NCI-H345 (cell line): ENCODE results near the gene DUOX1.

Source experiments
- DNase-seq: peaks from one replicate; lab custom pipeline; 2025; lab: John Stamatoyannopoulos, UW

The DUOX1 gene

DNA sequence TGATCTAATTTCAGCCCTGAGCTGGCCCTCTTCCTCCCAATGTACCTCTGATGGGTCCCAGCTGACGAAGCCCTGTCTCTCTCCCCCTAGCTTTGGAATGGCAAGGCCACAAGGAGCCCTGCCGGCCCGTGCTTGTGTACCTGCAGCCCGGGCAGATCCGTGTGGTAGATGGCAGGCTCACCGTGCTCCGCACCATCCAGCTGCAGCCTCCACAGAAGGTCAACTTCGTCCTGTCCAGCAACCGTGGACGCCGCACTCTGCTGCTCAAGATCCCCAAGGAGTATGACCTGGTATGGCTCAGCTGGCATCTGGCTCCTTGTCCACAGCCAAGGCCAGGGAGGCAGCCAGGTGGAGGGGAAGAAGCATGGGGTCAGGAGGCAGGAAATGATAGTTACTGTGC, 14.2 kb downstream of the DUOX1 start:
- DNase-seq = no peak

DNA sequence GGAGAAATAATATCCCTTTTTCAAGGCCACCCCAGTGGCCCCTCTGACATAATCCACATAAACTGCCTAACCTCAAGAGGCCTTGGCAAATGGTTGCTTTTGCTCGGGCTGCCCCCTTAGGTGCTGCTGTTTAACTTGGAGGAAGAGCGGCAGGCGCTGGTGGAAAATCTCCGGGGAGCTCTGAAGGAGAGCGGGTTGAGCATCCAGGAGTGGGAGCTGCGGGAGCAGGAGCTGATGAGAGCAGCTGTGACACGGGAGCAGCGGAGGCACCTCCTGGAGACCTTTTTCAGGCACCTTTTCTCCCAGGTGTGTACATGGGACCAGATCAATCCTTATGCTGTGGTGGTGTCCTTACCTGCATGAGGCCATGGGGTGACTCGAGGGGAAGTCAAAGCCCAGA, 15.0 kb downstream of the DUOX1 start:
- no peak for DNase-seq

DNA sequence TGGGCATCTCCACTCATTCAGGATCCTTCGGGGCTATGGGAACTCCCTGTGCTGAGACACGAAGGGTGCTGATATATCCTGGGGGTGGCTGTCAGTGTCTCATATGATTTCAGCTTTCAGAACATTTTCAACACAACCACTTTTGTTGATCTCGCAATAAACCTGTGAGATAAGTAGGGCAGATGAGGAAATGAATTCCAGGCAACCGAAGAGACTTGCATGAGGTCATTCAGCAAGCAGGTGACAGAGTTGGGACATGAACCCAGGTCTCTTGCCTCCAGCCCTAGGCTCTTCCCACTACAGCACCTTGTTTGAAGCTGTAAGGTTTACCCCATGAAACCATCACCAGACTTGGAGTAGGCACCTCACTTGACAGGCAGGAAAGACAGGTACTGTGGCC, 16.6 kb downstream of the DUOX1 start:
- no peak for DNase-seq

DNA sequence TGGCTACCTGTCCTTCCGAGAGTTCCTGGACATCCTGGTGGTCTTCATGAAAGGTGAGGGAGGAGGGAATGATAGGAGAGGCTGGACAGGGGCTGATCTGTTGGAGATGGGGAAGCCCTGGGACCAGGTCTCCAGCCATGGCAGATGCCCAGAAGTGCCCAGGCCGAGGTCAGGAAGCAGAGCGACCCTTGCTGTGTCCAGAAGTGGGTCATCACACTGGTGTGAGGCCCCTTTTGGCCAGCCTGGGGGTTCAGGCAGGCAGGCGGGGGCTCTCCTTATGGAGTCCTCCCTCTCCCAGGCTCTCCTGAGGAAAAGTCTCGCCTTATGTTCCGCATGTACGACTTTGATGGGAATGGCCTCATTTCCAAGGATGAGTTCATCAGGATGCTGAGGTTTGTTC, 17.8 kb downstream of the DUOX1 start:
- no peak for DNase-seq

DNA sequence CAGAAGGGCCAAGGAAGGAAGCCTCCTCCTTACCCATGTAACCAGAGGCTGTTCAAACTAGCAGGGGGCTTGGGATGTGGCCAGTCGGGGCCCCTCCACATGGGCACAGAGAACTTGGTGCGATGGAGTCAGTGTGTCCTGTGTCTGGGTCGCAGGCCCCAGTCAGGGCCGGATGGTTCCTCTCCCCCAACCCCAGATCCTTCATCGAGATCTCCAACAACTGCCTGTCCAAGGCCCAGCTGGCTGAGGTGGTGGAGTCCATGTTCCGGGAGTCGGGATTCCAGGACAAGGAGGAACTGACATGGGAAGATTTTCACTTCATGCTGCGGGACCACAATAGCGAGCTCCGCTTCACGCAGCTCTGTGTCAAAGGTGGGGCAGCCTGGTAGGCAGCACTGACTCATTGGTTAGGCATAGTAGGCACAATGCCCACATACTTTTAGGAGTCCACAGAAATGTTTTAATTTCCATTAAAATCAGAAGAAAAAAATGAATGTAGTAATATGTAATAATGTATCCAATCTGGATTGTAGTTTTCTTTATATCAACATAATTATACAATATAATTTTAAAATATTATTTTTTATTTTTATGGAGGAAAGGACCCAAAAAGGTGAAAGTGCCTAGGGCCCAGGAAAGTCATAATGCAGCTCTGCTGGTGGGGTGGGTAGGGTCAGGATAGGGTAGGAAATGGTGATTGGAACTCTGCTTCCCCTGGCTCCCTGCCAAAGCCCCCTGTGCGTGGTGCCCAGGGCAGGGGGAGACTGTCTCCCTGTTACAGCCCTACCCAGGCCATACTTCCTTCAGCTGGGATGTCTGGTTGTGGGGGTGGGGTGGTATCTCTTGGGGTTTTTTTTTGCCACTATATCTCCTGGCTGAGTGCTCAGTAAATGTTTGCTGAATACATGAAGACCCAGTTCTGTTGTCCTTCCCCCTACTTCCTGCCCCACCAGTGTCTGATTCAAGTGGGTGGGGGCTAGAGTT, 18.6 kb downstream of the DUOX1 start:
- DNase-seq = no peak

DNA sequence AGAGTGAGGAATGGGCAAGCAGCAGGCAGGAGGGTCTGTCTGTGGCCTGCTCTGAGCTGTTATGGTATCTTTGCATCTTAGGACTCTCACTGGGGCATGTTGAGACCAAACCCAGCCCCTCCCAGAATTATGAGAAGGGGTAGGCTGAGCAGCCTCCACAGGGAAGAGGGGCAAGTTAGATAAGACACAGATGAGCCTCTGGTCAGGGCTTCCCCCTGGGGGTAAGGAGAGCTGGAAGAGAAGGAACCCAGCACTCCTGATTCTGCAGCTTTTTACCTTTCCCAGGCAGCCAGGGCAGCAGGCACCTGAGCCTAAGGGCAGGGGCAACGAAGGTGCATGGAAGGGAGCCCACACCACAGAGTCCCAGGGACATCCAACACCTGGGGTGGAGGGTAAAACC, 19.3 kb downstream of the DUOX1 start:
- DNase-seq = no peak

DNA sequence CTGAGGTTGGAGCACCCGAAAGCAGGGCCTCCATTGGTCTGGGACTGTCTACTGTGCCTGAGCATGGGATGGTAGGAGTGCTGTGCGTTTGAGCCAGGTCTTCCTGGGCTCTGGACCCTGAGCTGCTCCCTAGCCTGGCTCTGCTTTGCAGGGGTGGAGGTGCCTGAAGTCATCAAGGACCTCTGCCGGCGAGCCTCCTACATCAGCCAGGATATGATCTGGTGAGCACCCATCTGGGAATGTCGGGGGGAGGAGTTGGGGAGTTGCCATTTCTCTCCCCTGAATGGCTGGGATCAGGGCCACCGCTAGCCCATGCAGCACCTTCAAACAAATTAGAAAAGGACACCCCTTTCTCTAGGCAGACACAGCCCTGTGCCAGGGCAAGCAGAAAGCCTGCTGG, 20.7 kb downstream of the DUOX1 start:
- no peak for DNase-seq

DNA sequence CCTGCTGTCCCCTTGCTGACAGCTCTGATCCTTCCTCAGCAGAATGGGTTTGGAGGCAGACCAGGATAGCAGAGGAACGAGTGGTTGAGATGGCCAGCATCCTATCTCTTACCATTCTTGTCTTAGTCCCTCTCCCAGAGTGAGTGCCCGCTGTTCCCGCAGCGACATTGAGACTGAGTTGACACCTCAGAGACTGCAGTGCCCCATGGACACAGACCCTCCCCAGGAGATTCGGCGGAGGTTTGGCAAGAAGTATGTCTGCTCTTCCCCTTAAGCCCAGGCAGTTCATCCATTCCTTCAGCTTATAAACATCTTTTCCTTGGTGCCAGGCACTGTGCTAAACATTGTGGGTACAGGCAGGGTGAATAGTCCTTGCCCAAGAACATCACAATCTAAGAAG, 21.2 kb downstream of the DUOX1 start:
- DNase-seq = no peak

DNA sequence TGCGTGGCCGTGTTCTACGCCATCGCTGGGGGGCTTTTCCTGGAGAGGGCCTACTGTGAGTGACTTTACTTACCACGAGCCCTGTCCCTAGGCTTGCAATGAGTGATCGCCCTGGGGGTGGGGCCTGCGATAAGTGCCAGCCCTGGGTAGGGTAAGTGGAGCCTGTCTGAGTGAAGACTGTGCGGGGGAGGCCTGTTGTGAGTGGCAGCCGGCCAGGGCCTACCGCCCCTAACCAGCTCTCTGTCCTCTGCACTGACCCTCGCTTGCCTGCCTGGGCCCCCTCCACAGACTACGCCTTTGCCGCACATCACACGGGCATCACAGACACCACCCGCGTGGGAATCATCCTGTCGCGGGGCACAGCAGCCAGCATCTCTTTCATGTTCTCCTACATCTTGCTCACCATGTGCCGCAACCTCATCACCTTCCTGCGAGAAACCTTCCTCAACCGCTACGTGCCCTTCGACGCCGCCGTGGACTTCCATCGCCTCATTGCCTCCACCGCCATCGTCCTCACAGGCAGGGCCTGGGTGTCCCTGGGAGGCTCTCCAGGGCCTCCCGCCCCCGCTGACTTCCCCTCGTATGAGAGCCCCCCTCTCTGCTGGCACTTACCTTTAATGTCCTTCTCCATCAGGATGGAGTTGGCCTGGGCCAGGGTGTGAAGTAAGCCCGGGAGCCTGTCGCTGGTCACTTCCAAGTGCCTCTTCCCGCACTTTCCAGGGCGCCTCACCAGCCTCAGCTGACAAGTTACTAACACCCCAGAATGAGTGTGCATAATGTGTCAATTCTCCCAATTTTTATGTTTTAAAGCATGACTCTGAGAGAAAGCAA, 22.4 kb downstream of the DUOX1 start:
- no peak for DNase-seq

DNA sequence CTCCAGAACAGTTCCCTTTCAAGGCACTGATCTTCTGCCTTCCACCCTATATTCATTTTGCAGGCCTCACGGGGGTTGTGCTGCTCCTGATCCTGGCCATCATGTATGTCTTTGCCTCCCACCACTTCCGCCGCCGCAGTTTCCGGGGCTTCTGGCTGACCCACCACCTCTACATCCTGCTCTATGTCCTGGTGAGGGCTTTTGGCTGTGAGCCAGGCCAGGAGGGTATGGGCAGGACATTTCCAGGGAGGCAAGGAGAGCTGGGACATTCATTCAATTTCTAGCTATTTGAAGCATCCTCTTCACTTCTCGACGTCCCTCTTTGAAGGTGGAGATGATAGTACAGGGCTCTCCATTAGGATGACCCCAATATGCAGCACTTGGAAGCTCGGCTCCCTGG, 25.9 kb downstream of the DUOX1 start:
- DNase-seq = no peak

DNA sequence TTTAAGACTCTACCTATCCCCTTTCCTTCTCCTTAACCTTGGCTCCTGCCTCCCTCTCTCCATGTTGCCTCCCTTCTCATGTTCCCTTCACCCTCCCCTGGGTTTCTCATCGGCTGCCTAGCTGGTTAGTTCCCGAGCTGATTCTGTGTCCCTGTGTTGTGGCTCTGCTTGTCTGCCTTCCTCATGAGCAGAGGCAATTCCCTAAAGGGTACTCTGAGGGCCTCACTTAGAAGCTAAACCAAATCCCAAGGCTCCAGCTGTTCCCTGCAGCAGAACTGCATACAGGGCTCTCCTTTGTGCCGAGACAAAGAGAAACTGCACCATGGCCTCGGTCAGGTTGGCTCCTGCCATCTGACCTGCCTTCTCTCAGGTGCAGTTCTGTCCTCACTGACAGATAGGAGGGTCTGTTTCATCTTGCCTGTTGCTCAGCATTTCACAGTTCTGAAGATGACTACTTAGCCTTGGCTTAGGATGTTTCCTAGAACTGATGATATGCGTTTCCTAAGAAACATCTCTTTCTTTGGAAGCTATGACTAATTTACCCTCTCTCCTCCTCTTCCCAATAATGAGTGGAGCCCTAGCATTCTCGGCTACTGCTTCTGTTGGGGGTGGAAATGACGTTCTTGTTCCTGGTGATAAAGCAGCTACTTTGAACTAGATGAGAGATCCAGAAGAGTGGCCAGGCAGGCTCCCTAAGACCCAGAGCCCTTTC, 27.1 kb downstream of the DUOX1 start:
- no peak for DNase-seq

DNA sequence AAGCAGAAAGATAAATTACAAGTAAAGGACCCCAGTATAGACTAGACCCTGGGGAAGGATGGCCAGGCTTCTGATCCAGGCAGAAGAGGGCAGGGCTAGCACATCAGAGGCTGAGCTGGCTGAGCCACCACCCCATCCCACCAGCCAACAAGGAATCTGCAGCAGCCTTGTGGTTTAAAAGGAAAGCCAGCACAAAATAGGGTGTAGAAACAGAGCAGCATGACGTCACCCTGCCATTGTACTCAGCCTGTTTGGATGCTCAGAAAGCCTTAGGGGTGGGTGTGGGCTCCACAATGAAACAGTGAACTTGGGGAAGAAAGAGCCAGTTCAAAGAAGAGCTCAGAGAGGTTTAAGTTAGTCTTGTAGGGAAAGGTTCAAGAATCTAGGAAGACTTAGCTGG, 28.2 kb downstream of the DUOX1 start:
- DNase-seq = no peak

DNA sequence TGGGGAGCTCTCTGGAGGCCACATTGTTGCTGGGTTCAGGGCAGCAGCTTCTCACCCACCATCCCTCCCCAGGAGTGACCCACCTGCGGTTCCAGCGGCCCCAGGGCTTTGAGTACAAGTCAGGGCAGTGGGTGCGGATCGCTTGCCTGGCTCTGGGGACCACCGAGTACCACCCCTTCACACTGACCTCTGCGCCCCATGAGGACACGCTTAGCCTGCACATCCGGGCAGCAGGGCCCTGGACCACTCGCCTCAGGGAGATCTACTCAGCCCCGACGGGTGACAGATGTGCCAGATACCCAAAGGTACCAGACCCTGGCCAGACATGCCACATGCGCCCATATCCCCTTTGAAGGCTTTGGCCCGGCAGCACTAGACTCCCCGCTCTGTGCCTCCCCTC, 31.9 kb downstream of the DUOX1 start:
- DNase-seq = no peak

DNA sequence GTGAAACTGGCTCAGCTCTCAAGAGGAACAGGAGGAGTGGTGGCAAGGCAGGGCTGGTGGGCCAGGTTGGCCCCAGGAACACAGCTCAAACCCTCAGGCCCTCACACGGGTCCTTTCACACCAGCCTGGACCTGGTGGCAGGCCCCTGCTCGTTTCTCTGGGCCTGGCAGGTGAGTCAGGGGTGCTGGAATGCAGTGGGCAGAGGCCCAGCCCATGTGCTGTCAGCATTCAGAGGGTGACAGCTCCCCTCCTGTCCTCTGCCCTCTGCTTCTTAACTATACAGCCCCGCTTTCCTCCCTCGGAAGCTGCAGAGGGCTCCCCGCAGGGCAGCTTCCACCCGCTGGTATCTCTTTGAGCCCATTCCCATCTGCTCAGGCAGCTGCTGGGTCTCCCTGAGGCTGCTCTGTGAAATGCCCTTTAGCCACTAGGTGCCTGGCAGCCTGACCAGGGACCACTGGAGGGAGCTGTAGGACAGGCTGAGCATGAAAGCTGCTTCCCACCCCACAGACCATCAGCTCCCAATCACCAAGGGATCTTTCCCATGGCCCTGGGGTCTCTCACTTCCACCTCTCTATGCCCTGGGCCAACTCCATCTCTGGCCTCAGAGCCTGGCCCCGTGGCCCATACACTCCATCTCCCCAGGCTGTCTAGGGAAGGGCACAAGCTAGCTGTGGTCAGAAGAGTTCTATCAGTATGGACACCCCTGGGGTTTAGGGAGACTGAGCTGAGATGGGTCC, 33.1 kb downstream of the DUOX1 start:
- DNase-seq = peak; percentile 59

DNA sequence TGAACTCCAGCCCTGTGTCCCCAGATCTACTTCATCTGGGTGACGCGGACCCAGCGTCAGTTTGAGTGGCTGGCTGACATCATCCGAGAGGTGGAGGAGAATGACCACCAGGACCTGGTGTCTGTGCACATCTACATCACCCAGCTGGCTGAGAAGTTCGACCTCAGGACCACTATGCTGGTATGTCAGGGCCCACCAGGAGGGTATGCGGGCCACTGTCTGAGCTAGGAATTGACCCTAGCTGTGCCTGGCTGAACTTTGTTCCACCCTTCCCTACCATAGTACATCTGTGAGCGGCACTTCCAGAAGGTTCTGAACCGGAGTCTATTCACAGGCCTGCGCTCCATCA, 33.7 kb downstream of the DUOX1 start:
- no peak for DNase-seq

DNA sequence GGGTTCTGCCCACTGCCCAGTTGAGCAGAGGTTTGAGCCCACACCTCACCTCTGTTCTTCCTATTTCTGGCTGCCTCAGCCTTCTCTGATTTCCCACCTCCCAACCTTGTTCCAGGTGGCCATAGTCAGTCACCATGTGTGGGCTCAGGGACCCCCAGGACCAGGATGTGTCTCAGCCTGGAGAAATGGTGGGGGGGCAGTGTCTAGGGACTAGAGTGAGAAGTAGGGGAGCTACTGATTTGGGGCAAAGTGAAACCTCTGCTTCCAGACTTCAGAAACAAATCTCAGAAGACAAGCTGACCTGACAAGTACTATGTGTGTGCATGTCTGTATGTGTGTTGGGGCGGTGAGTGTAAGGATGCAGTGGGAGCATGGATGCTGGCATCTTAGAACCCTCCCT, 35.1 kb downstream of the DUOX1 start:
- DNase-seq = no peak

DNA sequence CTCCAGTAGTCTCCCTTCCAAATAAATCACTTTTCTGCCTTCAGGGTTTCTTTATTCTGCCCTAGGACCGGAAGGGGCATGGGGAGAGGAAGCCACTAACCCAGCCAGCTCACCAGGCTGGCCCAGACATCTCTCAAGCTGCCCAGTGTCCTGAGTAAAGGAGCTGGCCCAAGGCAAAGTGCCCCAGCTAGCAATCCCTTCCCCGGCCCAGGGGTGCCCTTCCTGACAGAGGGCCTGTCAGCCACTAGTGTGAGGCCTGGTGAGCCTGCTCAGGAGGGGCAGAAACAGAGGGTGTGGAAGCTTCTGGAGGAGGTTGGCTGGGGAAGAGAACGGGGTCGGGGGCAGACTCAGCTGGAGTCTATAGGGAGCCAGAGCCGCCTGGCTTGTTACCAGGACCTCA, 35.7 kb downstream of the DUOX1 start:
- no peak for DNase-seq

DNA sequence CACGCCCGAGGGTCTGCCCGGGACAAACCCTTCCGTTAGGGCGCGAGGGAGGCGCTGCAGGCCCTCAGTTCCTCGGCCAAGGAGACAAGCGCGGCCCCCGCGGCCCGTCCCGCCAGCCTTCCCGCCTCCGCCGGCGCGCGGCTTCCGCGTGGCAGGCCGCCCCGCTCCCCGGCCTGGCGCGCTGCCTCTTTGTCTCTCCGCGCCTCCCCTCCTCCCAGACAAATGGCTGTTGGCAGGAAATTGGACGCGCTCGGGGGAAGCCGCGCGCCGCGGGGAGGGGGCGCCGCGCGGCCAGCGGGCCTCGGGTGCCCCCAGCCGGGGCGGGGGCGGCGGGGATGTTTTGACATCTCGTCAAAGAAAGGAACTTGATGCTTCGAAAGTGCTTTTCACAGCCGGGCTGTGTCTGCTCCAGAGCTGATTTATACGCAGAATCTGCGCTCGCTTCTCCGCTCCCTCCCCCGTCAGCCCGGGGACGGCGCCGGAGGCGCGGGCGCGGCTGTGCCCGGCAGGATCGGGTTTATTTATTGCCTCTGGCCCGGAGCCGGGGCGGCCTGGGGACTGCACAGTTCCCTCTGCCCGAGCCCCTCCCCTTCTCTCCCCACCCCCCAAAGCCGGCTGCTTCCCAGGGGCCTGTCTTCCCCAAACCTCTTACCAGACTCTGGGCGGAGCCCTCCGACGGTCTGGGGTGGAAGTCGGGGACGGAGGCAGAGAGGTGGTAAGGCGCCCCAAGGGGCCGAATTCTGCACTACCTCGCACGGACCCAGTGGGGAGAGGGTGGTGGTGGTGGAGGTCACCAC, 37.2 kb downstream of the DUOX1 start:
- DNase-seq = peak; percentile 60

DNA sequence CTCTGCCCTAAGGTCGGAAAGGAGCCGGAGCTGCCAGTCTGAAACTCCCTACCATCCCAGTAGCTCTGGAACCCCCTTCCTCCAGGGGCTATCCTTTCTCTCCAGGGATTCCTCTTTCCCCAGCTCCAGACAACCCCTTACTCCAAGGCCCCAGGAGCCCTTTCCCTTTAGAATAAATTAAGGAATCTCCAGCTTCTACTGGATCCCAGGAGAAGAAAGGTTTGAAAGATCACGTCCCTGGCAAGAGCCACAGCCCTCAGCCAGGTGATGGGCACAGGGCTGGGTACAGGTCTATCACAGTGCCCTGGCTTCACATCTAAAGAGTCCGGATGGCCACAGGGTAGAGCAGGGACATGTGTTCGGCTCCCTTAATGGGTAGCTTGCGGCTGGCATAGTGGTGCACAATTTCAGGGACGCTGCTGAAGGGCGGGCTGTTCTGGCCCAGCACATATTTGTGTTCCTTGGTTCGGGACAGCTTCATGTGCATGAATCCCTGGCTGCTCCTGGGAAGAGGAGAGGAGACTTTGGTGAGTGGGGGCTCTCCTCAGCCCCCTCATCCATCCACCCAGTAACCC, 37.9 kb downstream of the DUOX1 start:
- no peak for DNase-seq

DNA sequence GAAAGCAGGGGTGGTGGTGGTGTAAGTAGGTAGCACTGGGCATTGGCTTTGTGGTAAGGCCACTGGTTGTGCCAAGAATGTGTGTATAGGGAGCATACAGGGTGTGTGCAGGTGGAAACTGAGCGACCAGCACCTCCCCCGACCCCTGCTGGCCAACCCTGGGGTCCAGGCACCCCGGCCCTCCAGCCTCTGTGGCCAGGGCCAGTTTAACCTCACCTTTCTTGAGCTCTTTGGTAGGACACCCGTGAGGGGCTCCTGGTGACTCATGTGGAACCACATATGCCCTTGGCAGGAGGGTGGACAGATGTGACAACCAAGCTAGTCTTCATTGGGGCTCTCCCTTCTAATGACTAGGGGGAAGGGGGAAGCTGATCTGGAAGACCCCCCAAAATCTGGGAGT, 38.5 kb downstream of the DUOX1 start:
- no peak for DNase-seq
